ENCODE data around the gene CTNNBL1. TPM values are rescaled to one million over a fixed set of nuclear protein-coding genes. Genes with fewer than 3 reads are reported as not detected.

The CTNNBL1 gene
- polyA plus RNA-seq, 1 of the 3 experiments (the other 2 are of a cell fraction) = 29.5 TPM

GRCh38 chr20:37875460-37876175 lies 181.8 kb downstream of the CTNNBL1 start:
- CTCF ChIA-PET = interaction anchor here (0.6 to 1.3 kb wide), 3 partner anchors 11 to 135 kb away, joined by 3 read pairs; no protein-coding TSS in a partner anchor

GRCh38 chr20:37876863-37877262 lies 183.0 kb downstream of the CTNNBL1 start:
- ChIA-PET POLR2A (no interaction called here), CTCF (interaction anchor here (1.3 kb wide), 1 partner anchor 12 kb away, joined by 3 read pairs; no protein-coding TSS in a partner anchor)
- no peaks in the 10 kb centered on the region for H3K9me3 ChIP-seq
- H3K4me2 ChIP-seq = no peak overlapping the region
- H2AFZ ChIP-seq (ENCODE audit: low read depth) = no peak overlapping the region
- no peak for DNase-seq
- H4K20me1 ChIP-seq (ENCODE audit: insufficient read depth) = no peaks in the 10 kb centered on the region
- H3F3A ChIP-seq (replicated peaks; ENCODE audit: insufficient read depth) = no peaks in the 10 kb centered on the region
- no peak overlapping the region for H3K27ac ChIP-seq (ENCODE audit: low read depth in 2 of 2, low read length in 1 of 2)
- no peak for TF ChIP-seq RXRA (IDR thresholded peaks at IDR 0.05; ENCODE audit: borderline replicate concordance, low read depth)
- H3K4me1 ChIP-seq (ENCODE audit: control insufficient read depth in 1 of 2, insufficient read depth in 2 of 2, low read depth in 1 of 2, low read length in 1 of 2) = peaks cover 0 to 28% of the 10 kb centered on the region in 2 experiments; a peak in 2 of 4 replicates
- no peaks in the 10 kb centered on the region for H3K9me2 ChIP-seq
- WGBS (ENCODE audit: low lambda C conversion rate) = 72% methylated on average over 5 of the region's 7 CpGs
- H3K79me2 ChIP-seq (ENCODE audit: insufficient read depth) = no peaks in the 10 kb centered on the region
- H3K36me3 ChIP-seq (replicated peaks in 1 of 2; ENCODE audit: control insufficient read depth in 1 of 2, insufficient read depth in 2 of 2, low read length in 1 of 2) = peaks cover 0 to 9% of the 10 kb centered on the region in 2 experiments
- H3K27me3 ChIP-seq (ENCODE audit: insufficient read depth) = no peaks in the 10 kb centered on the region
- H3K9ac ChIP-seq = no peak overlapping the region
- no peak overlapping the region for H3K4me3 ChIP-seq (ENCODE audit: low read depth in 2 of 2, low read length in 1 of 2)

More at GRCh38 chr20:37875460-37876175, 181.8 kb downstream of the CTNNBL1 start:
- H3K27me3 ChIP-seq (ENCODE audit: insufficient read depth) = no peaks in the 10 kb centered on the region
- DNase-seq = no peak
- no peaks in the 10 kb centered on the region for H3K9me2 ChIP-seq
- no peak overlapping the region for H3K4me2 ChIP-seq
- no peaks in the 10 kb centered on the region for H3K79me2 ChIP-seq (ENCODE audit: insufficient read depth)
- TF ChIP-seq GATA2 (CRISPR knock-in tag; IDR thresholded peaks at IDR 0.05) = no peak
- no peak for TF ChIP-seq FOSL2 (IDR thresholded peaks at IDR 0.05; ENCODE audit: borderline replicate concordance, low read depth)
- TF ChIP-seq JUND (IDR thresholded peaks at IDR 0.05) = no peak
- TF ChIP-seq, protein P1, sequence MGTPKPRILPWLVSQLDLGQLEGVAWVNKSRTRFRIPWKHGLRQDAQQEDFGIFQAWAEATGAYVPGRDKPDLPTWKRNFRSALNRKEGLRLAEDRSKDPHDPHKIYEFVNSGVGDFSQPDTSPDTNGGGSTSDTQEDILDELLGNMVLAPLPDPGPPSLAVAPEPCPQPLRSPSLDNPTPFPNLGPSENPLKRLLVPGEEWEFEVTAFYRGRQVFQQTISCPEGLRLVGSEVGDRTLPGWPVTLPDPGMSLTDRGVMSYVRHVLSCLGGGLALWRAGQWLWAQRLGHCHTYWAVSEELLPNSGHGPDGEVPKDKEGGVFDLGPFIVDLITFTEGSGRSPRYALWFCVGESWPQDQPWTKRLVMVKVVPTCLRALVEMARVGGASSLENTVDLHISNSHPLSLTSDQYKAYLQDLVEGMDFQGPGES (IDR thresholded peaks at IDR 0.05; ENCODE audit: low read depth, low read length) = no peak
- no peak for TF ChIP-seq USF1 (IDR thresholded peaks at IDR 0.05; ENCODE audit: borderline replicate concordance, low read depth)
- TF ChIP-seq PBX3 (IDR thresholded peaks at IDR 0.05) = no peak
- no peak overlapping the region for H2AFZ ChIP-seq (ENCODE audit: low read depth)
- no peak overlapping the region for H3K9ac ChIP-seq
- peaks cover 0 to 16% of the 10 kb centered on the region in 2 experiments; a peak in 1 of 4 replicates for H3K4me1 ChIP-seq (ENCODE audit: control insufficient read depth in 1 of 2, insufficient read depth in 2 of 2, low read depth in 1 of 2, low read length in 1 of 2)
- no peak overlapping the region for H3K4me3 ChIP-seq (ENCODE audit: low read depth in 2 of 2, low read length in 1 of 2)
- no peak overlapping the region for H3K27ac ChIP-seq (ENCODE audit: low read depth in 2 of 2, low read length in 1 of 2)
- no peaks in the 10 kb centered on the region for H3F3A ChIP-seq (replicated peaks; ENCODE audit: insufficient read depth)
- no peaks in the 10 kb centered on the region for H4K20me1 ChIP-seq (ENCODE audit: insufficient read depth)
- POLR2A ChIA-PET = no interaction called here
- WGBS (ENCODE audit: low lambda C conversion rate) = 95% methylated on average over 22 of the region's 24 CpGs
- H3K9me3 ChIP-seq = no peaks in the 10 kb centered on the region
- H3K36me3 ChIP-seq (replicated peaks in 1 of 2; ENCODE audit: control insufficient read depth in 1 of 2, insufficient read depth in 2 of 2, low read length in 1 of 2) = peaks cover 0 to 12% of the 10 kb centered on the region in 2 experiments

Measured in SK-N-SH (cell line).